ENCODE measurements around the gene PTPRF. TPM values are rescaled to one million over a fixed set of nuclear protein-coding genes. Genes with fewer than 3 reads are reported as not detected.

Gene PTPRF
- polyA plus RNA-seq, 3 donors: not detected

- H3K27ac ChIP-seq (ENCODE audit: low read depth in 1 of 2, low read length in 2 of 2): no peak overlapping the region
- H3K36me3 ChIP-seq (replicated peaks in 1 of 2; ENCODE audit: control insufficient read depth in 1 of 2, insufficient read depth in 2 of 2, low read length in 2 of 2): peaks cover 92 to 100% of the 10 kb centered on the region in 2 donors
- no peaks in the 10 kb centered on the region for H3K9me3 Mint-ChIP-seq
- no peak overlapping the region for H3K4me3 ChIP-seq (replicated peaks in 1 of 3; ENCODE audit: low read depth in 2 of 3, low read length in 3 of 3)
- H3K79me2 ChIP-seq (ENCODE audit: insufficient read depth, low read length): peaks cover 29% of the 10 kb centered on the region
- no peaks in the 10 kb centered on the region for H3K27me3 Mint-ChIP-seq (ENCODE audit: low read depth in 3 of 3)
- TF ChIP-seq, protein P1, sequence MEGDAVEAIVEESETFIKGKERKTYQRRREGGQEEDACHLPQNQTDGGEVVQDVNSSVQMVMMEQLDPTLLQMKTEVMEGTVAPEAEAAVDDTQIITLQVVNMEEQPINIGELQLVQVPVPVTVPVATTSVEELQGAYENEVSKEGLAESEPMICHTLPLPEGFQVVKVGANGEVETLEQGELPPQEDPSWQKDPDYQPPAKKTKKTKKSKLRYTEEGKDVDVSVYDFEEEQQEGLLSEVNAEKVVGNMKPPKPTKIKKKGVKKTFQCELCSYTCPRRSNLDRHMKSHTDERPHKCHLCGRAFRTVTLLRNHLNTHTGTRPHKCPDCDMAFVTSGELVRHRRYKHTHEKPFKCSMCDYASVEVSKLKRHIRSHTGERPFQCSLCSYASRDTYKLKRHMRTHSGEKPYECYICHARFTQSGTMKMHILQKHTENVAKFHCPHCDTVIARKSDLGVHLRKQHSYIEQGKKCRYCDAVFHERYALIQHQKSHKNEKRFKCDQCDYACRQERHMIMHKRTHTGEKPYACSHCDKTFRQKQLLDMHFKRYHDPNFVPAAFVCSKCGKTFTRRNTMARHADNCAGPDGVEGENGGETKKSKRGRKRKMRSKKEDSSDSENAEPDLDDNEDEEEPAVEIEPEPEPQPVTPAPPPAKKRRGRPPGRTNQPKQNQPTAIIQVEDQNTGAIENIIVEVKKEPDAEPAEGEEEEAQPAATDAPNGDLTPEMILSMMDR (IDR thresholded peaks at IDR 0.05): no peak
- H3K4me1 Mint-ChIP-seq: no peaks in the 10 kb centered on the region
- peaks cover 67 to 99% of the 10 kb centered on the region in 2 donors for H3K36me3 Mint-ChIP-seq
- no peak overlapping the region for H3K4me2 ChIP-seq (replicated peaks; ENCODE audit: extremely low read depth, low read length, poor library complexity, severe bottlenecking)
- no peak overlapping the region for H3K9ac ChIP-seq (ENCODE audit: insufficient read depth, low read length, poor library complexity, severe bottlenecking)
- 100% methylated on average over 1 of the region's 14 CpGs for WGBS (ENCODE audit: insufficient coverage)
- H3K4me1 ChIP-seq (ENCODE audit: control insufficient read depth in 1 of 2, insufficient read depth in 2 of 2, low read length in 2 of 2): no peaks in the 10 kb centered on the region
- H2AFZ ChIP-seq (ENCODE audit: insufficient read depth, low read depth, low read length, poor library complexity, severe bottlenecking): no peak overlapping the region
- no peaks in the 10 kb centered on the region for H3K27me3 ChIP-seq (ENCODE audit: control insufficient read depth in 2 of 2, insufficient read depth in 2 of 2, low read length in 2 of 2)
- intact Hi-C loops (cut with micrococcal nuclease): loop anchor here in 1 of 2 donors (10.0 kb wide), 3 partner anchors 285 to 555 kb away; partner anchors contain the start of genes ATP6V0B, B4GALT2, DMAP1 and DPH2
- H3K9me3 ChIP-seq (replicated peaks in 1 of 2; ENCODE audit: control insufficient read depth in 1 of 2, insufficient read depth in 1 of 2, low read length in 2 of 2): no peaks in the 10 kb centered on the region
- no peak overlapping the region for H3K4me3 Mint-ChIP-seq
- no peak overlapping the region for H3K27ac Mint-ChIP-seq
- H4K20me1 ChIP-seq (ENCODE audit: insufficient read depth, low read length): peaks cover 36% of the 10 kb centered on the region
- no peak for DNase-seq
Measured at GRCh38 chr1:43659212-43660166, 128.8 kb downstream of the PTPRF start.

GRCh38 chr1:43660355-43660754 is 129.7 kb downstream of the PTPRF start:
- H4K20me1 ChIP-seq (ENCODE audit: insufficient read depth, low read length): peaks cover 28% of the 10 kb centered on the region
- WGBS (ENCODE audit: insufficient coverage): 100% methylated on average over 4 of the region's 4 CpGs
- no peaks in the 10 kb centered on the region for H3K9me3 Mint-ChIP-seq
- no peak overlapping the region for H3K27ac Mint-ChIP-seq
- no peaks in the 10 kb centered on the region for H3K4me1 ChIP-seq (ENCODE audit: control insufficient read depth in 1 of 2, insufficient read depth in 2 of 2, low read length in 2 of 2)
- peaks cover 24% of the 10 kb centered on the region for H3K79me2 ChIP-seq (ENCODE audit: insufficient read depth, low read length)
- intact Hi-C loops (cut with micrococcal nuclease): no loop called here
- peaks cover 93 to 100% of the 10 kb centered on the region in 2 donors for H3K36me3 ChIP-seq (replicated peaks in 1 of 2; ENCODE audit: control insufficient read depth in 1 of 2, insufficient read depth in 2 of 2, low read length in 2 of 2)
- no peak overlapping the region for H3K9ac ChIP-seq (ENCODE audit: insufficient read depth, low read length, poor library complexity, severe bottlenecking)
- H3K27me3 ChIP-seq (ENCODE audit: control insufficient read depth in 2 of 2, insufficient read depth in 2 of 2, low read length in 2 of 2): no peaks in the 10 kb centered on the region
- no peak overlapping the region for H3K4me2 ChIP-seq (replicated peaks; ENCODE audit: extremely low read depth, low read length, poor library complexity, severe bottlenecking)
- no peaks in the 10 kb centered on the region for H3K4me1 Mint-ChIP-seq
- no peak overlapping the region for H3K4me3 Mint-ChIP-seq
- H3K4me3 ChIP-seq (replicated peaks in 1 of 3; ENCODE audit: low read depth in 2 of 3, low read length in 3 of 3): no peak overlapping the region
- DNase-seq: no peak
- H2AFZ ChIP-seq (ENCODE audit: insufficient read depth, low read depth, low read length, poor library complexity, severe bottlenecking): no peak overlapping the region
- peaks cover 68 to 99% of the 10 kb centered on the region in 2 donors for H3K36me3 Mint-ChIP-seq
- TF ChIP-seq, protein P1 (IDR thresholded peaks at IDR 0.05): no peak
- H3K27me3 Mint-ChIP-seq (ENCODE audit: low read depth in 3 of 3): no peaks in the 10 kb centered on the region
- H3K27ac ChIP-seq (ENCODE audit: low read depth in 1 of 2, low read length in 2 of 2): no peak overlapping the region
- no peaks in the 10 kb centered on the region for H3K9me3 ChIP-seq (replicated peaks in 1 of 2; ENCODE audit: control insufficient read depth in 1 of 2, insufficient read depth in 1 of 2, low read length in 2 of 2)
